H1 (cell line): ENCODE measurements around the gene SOCS3.

Source experiments
- BCL11A ChIP-seq, 2 experiments: IDR thresholded peaks; one replicate each; pipeline ENCODE4 v1.6.1; 2011; ENCODE audit warnings: low read depth in 2 of 2, low read length in 2 of 2, mild to moderate bottlenecking in 2 of 2
- CHD2 ChIP-seq: IDR thresholded peaks from 2 replicates; pipeline ENCODE4 v1.6.1; 2012; ENCODE audit warnings: low read length, improper control_type of control experiment
- EGR1 ChIP-seq: IDR thresholded peaks from 2 replicates; pipeline ENCODE4 v1.6.1; 2011; ENCODE audit warnings: low read depth, low read length, borderline replicate concordance
- EP300 ChIP-seq, 2 experiments: IDR thresholded peaks; 1 replicate in 1 of 2; 2 replicates in 1 of 2; pipeline ENCODE4 v1.6.1; 2011 to 2012; ENCODE audit warnings: low read depth in 2 of 2, low read length in 2 of 2, mild to moderate bottlenecking in 2 of 2, borderline replicate concordance in 1 of 2, inconsistent platforms in 1 of 2, moderate library complexity in 1 of 2
- EZH2 ChIP-seq: fragments of 200-600 bp; sonication (generic); IDR thresholded peaks from 2 replicates; pipeline ENCODE4 v1.7.1; 2012; ENCODE audit warnings: low read depth, mild to moderate bottlenecking, moderate library complexity, low read length, inconsistent platforms; ENCODE audit not compliant: severe bottlenecking
- HDAC2 ChIP-seq, 2 experiments: fragments of 300-600 bp in 1 of 2; sonication (generic) in 1 of 2; IDR thresholded peaks; 2 replicates each; pipeline ENCODE4 v1.6.1; 2011 to 2012; ENCODE audit warnings: low read depth in 2 of 2, low read length in 2 of 2, mild to moderate bottlenecking in 2 of 2, moderate library complexity in 2 of 2, borderline replicate concordance in 1 of 2, inconsistent platforms in 1 of 2
- JUN ChIP-seq: IDR thresholded peaks from 2 replicates; pipeline ENCODE4 v1.6.1; 2011; ENCODE audit warnings: low read depth, mild to moderate bottlenecking, improper control_type of control experiment, low read length
- JUND ChIP-seq: IDR thresholded peaks from 2 replicates; pipeline ENCODE4 v1.6.1; 2011; ENCODE audit warnings: mild to moderate bottlenecking, improper control_type of control experiment, low read length
- POLR2A ChIP-seq, 2 experiments: IDR thresholded peaks; 1 replicate in 1 of 2; 2 replicates in 1 of 2; pipeline ENCODE4 v1.6.1; 2011; ENCODE audit warnings: low read depth in 2 of 2, low read length in 2 of 2, mild to moderate bottlenecking in 2 of 2; ENCODE audit errors: control extremely low read depth in 1 of 2
- RXRA ChIP-seq: IDR thresholded peaks from 2 replicates; pipeline ENCODE4 v1.6.1; 2011; ENCODE audit warnings: low read depth, mild to moderate bottlenecking, low read length, moderate library complexity; ENCODE audit not compliant: insufficient read depth
- SIN3A ChIP-seq, 2 experiments: IDR thresholded peaks in 1 of 2; conservative IDR thresholded peaks in 1 of 2; 2 replicates each; pipeline ENCODE4 v1.6.1; 2011 to 2012; ENCODE audit warnings: low read length in 2 of 2, improper control_type of control experiment in 1 of 2, low read depth in 1 of 2, mild to moderate bottlenecking in 1 of 2
- ZNF274 ChIP-seq: IDR thresholded peaks from 2 replicates; pipeline ENCODE4 v1.7.0; 2012; ENCODE audit warnings: low read length, borderline replicate concordance; ENCODE audit errors: extremely low read depth
- TF ChIP-seq, protein P1 (sequence below), 3 experiments: IDR thresholded peaks; 1 replicate in 2 of 3; 2 replicates in 1 of 3; pipeline versions ENCODE4 v1.5.1 to v1.6.1; 2011; ENCODE audit warnings: low read length in 3 of 3, mild to moderate bottlenecking in 3 of 3, inconsistent platforms in 2 of 3, low read depth in 1 of 3, moderate library complexity in 1 of 3; ENCODE audit not compliant: insufficient read depth in 1 of 3; ENCODE audit errors: control extremely low read depth in 1 of 3

DNA sequence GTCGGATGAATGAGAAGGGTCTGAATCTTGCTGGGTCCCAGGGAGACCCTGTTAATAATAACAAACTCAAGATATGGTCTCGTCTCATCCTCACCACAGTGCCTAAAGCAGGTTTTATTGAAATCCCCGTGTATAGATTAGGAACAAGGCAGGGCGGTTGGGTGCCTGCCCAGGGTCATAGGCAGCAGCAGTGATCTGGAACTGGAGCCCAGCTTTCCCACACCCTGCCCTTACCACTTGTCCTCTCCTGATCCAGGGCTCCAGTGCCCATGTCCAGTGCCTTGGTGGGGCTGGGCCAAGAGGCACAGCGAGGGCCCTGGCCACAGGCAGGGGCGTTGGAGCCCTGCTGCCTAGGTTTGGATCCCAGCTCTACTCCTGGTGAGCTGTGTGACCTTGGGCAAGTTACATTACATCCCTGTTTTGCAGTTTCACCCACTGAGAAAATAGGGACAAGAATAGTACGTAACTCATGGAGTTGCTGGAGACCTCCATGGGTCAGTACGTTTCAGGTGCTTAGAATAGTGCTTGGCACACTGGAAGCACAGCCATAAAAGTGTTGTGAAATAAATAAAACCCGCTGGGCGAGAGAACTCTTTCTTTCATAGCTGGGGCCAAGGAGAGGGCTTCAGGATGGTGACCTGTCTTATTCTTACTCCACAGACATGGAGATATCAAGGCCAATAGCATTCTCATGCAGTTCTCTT lies 13.9 kb downstream of the SOCS3 start:
- TF ChIP-seq POLR2A (IDR thresholded peaks at IDR 0.05; ENCODE audit: control extremely low read depth in 1 of 2, low read depth in 2 of 2, low read length in 2 of 2) (no peak), BCL11A (IDR thresholded peaks at IDR 0.05; ENCODE audit: low read depth in 2 of 2, low read length in 2 of 2) (no peak), HDAC2 (IDR thresholded peaks at IDR 0.05; ENCODE audit: borderline replicate concordance in 1 of 2, low read depth in 2 of 2, low read length in 2 of 2) (no peak), ZNF274 (no peak), JUND (no peak), JUN (no peak), CHD2 (no peak), EZH2 (no peak), SIN3A (conservative IDR thresholded peaks at IDR 0.05 in 1 of 2, IDR thresholded peaks at IDR 0.05 in 1 of 2; ENCODE audit: low read depth in 1 of 2, low read length in 2 of 2) (no peak), EP300 (IDR thresholded peaks at IDR 0.05; ENCODE audit: borderline replicate concordance in 1 of 2, low read depth in 2 of 2, low read length in 2 of 2) (no peak), RXRA (no peak), EGR1 (no peak)
- TF ChIP-seq, protein P1, sequence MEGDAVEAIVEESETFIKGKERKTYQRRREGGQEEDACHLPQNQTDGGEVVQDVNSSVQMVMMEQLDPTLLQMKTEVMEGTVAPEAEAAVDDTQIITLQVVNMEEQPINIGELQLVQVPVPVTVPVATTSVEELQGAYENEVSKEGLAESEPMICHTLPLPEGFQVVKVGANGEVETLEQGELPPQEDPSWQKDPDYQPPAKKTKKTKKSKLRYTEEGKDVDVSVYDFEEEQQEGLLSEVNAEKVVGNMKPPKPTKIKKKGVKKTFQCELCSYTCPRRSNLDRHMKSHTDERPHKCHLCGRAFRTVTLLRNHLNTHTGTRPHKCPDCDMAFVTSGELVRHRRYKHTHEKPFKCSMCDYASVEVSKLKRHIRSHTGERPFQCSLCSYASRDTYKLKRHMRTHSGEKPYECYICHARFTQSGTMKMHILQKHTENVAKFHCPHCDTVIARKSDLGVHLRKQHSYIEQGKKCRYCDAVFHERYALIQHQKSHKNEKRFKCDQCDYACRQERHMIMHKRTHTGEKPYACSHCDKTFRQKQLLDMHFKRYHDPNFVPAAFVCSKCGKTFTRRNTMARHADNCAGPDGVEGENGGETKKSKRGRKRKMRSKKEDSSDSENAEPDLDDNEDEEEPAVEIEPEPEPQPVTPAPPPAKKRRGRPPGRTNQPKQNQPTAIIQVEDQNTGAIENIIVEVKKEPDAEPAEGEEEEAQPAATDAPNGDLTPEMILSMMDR (IDR thresholded peaks at IDR 0.05; ENCODE audit: control extremely low read depth in 1 of 3, insufficient read depth in 1 of 3, low read depth in 1 of 3, low read length in 3 of 3): no peak
